HepG2 (cell line): ENCODE measurements around the gene ZMYM4. TPM values are rescaled to one million over a fixed set of nuclear protein-coding genes. Genes with fewer than 3 reads are reported as not detected.

Experiments used
- ATF5 ChIP-seq: sonication (generic); formaldehyde crosslinking; IDR thresholded peaks from 2 replicates; pipeline ENCODE4 v1.4.0; 2020; ENCODE audit warnings: mild to moderate bottlenecking, low read depth, missing genetic modification reagents
- CTCF ChIP-seq: sonication (generic); formaldehyde crosslinking; IDR thresholded peaks from 2 replicates; pipeline ENCODE4 v1.5.0; 2020; ENCODE audit warnings: mild to moderate bottlenecking, missing genetic modification reagents, moderate library complexity
- HNRNPH1 ChIP-seq: fragments of 200-400 bp; formaldehyde crosslinking; optimal IDR thresholded peaks from 2 replicates; pipeline ENCODE3; 2017; ENCODE audit warnings: mild to moderate bottlenecking, low read depth, low read length
- KAT8 ChIP-seq: IDR thresholded peaks from 2 replicates; pipeline ENCODE4 v1.6.1; 2016; ENCODE audit warnings: missing genetic modification reagents, missing compliant biosample characterization
- MIER2 ChIP-seq: IDR thresholded peaks from 2 replicates; pipeline ENCODE4 v1.6.1; 2016; ENCODE audit warnings: missing biosample characterization, missing genetic modification reagents
- MLX ChIP-seq: IDR thresholded peaks from 2 replicates; pipeline ENCODE4 v1.6.1; 2016
- MTA3 ChIP-seq: sonication (generic); formaldehyde crosslinking; IDR thresholded peaks from 2 replicates; pipeline ENCODE4 v1.4.0; 2020; ENCODE audit warnings: missing genetic modification reagents
- NKX3-1 ChIP-seq: sonication (generic); formaldehyde crosslinking; IDR thresholded peaks from 2 replicates; pipeline ENCODE4 v1.5.0; 2020; ENCODE audit warnings: missing genetic modification reagents
- NR2F2 ChIP-seq: IDR thresholded peaks from 2 replicates; pipeline ENCODE4 v1.6.1; 2012; ENCODE audit warnings: low read depth, inconsistent platforms, borderline replicate concordance
- POLR2A ChIP-seq, 2 experiments: IDR thresholded peaks; 2 replicates each; pipeline ENCODE4 v1.6.1; 2011; ENCODE audit warnings: low read depth in 2 of 2, low read length in 2 of 2, mild to moderate bottlenecking in 1 of 2, moderate library complexity in 1 of 2; ENCODE audit not compliant: insufficient read depth in 1 of 2
- RBAK ChIP-seq: sonication (generic); formaldehyde crosslinking; IDR thresholded peaks from 2 replicates; pipeline ENCODE4 v1.5.1; 2020; ENCODE audit warnings: mild to moderate bottlenecking, missing genetic modification reagents
- SMAD9 ChIP-seq: sonication (generic); formaldehyde crosslinking; IDR thresholded peaks from 2 replicates; pipeline ENCODE4 v1.5.1; 2020; ENCODE audit warnings: mild to moderate bottlenecking, missing genetic modification reagents
- SOX6 ChIP-seq, 2 experiments: fragments of 450-650 bp in 1 of 2; sonication (generic) in 1 of 2; formaldehyde crosslinking in 1 of 2; IDR thresholded peaks; 2 replicates each; pipeline versions ENCODE4 v1.4.0 to v1.6.1; 2017 to 2020; ENCODE audit warnings: antibody characterized with exemption in 1 of 2, mild to moderate bottlenecking in 1 of 2, missing genetic modification reagents in 1 of 2
- STAG1 ChIP-seq: sonication (generic); formaldehyde crosslinking; IDR thresholded peaks from 2 replicates; pipeline ENCODE4 v1.4.0; 2020; ENCODE audit warnings: missing genetic modification reagents
- ZBTB49 ChIP-seq: sonication (generic); formaldehyde crosslinking; IDR thresholded peaks from 2 replicates; pipeline ENCODE4 v1.4.0; 2020; ENCODE audit warnings: missing genetic modification reagents, borderline replicate concordance
- ZNF180 ChIP-seq: sonication (generic); formaldehyde crosslinking; IDR thresholded peaks from 2 replicates; pipeline ENCODE4 v1.4.0; 2020; ENCODE audit warnings: low read depth, missing genetic modification reagents, borderline replicate concordance
- ZNF333 ChIP-seq: sonication (generic); formaldehyde crosslinking; IDR thresholded peaks from 2 replicates; pipeline ENCODE4 v1.4.0; 2020; ENCODE audit warnings: mild to moderate bottlenecking, missing genetic modification reagents, borderline replicate concordance
- ZNF337 ChIP-seq: sonication (generic); formaldehyde crosslinking; IDR thresholded peaks from 2 replicates; pipeline ENCODE4 v1.5.1; 2020; ENCODE audit warnings: missing genetic modification reagents, low read depth, mild to moderate bottlenecking, borderline replicate concordance
- ZNF430 ChIP-seq: sonication (generic); formaldehyde crosslinking; IDR thresholded peaks from 2 replicates; pipeline ENCODE4 v1.9.0; 2021; ENCODE audit warnings: mild to moderate bottlenecking, missing genetic modification reagents
- ZNF432 ChIP-seq: sonication (generic); formaldehyde crosslinking; IDR thresholded peaks from 2 replicates; pipeline ENCODE4 v1.5.0; 2020; ENCODE audit warnings: missing genetic modification reagents, mild to moderate bottlenecking, borderline replicate concordance
- ZNF570 ChIP-seq: sonication (generic); formaldehyde crosslinking; IDR thresholded peaks from 2 replicates; pipeline ENCODE4 v1.4.0; 2020; ENCODE audit warnings: mild to moderate bottlenecking, missing genetic modification reagents, borderline replicate concordance
- ZNF619 ChIP-seq: sonication (generic); formaldehyde crosslinking; IDR thresholded peaks from 2 replicates; pipeline ENCODE4 v1.4.0; 2020; ENCODE audit warnings: mild to moderate bottlenecking, missing genetic modification reagents
- ZNF639 ChIP-seq: conservative IDR thresholded peaks from 2 replicates; pipeline ENCODE4 v1.6.1; 2018; ENCODE audit warnings: missing genetic modification reagents
- ZNF782 ChIP-seq: sonication (generic); formaldehyde crosslinking; IDR thresholded peaks from 2 replicates; pipeline ENCODE4 v1.4.0; 2020; ENCODE audit warnings: missing genetic modification reagents, mild to moderate bottlenecking, borderline replicate concordance
- ZSCAN29 ChIP-seq: sonication (generic); formaldehyde crosslinking; conservative IDR thresholded peaks from 2 replicates; pipeline ENCODE4 v1.4.0; 2020; ENCODE audit warnings: mild to moderate bottlenecking, missing genetic modification reagents
- polyA plus RNA-seq, 8 experiments: library from polyadenylated mRNA; depleted of rRNA in 3 of 8; stranded (reverse) in 7 of 8; unstranded in 1 of 8; fragments of >200 nt; fragmentation: Illumina TruSeq in 4 of 8; extraction: Trizol in 4 of 8; gene quantifications; 2 replicates each; pipeline versions ENCODE4 v1.2.1 to v1.2.3, GENCODE V29; 2011 to 2016; ENCODE audit warnings: low read depth in 4 of 8, missing spikeins in 1 of 8, mixed read lengths in 1 of 8; ENCODE audit not compliant: insufficient read depth in 1 of 8
- total RNA-seq, 5 experiments: library from RNA; depleted of rRNA; stranded (reverse); fragments of >200 nt; fragmentation: Illumina TruSeq; extraction: Trizol; gene quantifications; 2 replicates each; pipeline ENCODE4 v1.2.3, GENCODE V29; 2016; ENCODE audit warnings: low read depth in 1 of 5

ZMYM4 gene
- total and polyA plus RNA-seq, 2 of the 13 experiments (the other 11 are each of a cell fraction or from before 2014, with no cell fraction given): 13.9 to 37.6 TPM

GRCh38 chr1:35443768-35444518 lies 175.4 kb downstream of the ZMYM4 start (continued):
- TF ChIP-seq ZNF430 (CRISPR knock-in tag) (no peak), ATF5 (CRISPR knock-in tag) (no peak), RBAK (no peak), ZNF337 (CRISPR knock-in tag) (no peak), MLX (CRISPR knock-in tag) (no peak), STAG1 (CRISPR knock-in tag) (peak; percentile 53), MTA3 (CRISPR knock-in tag) (no peak), CTCF (peak; percentile 52), HNRNPH1 (no peak), ZNF619 (CRISPR knock-in tag) (no peak), POLR2A (IDR thresholded peaks at IDR 0.05; ENCODE audit: insufficient read depth in 1 of 2, low read depth in 2 of 2, low read length in 2 of 2) (no peak), NR2F2 (peak; percentile 67; the same call in 1 of the 2 replicates), ZNF570 (CRISPR knock-in tag) (no peak), ZNF180 (CRISPR knock-in tag) (no peak), ZNF333 (CRISPR knock-in tag) (no peak), ZNF639 (CRISPR knock-in tag) (no peak), SMAD9 (no peak), ZSCAN29 (CRISPR knock-in tag) (no peak), MIER2 (CRISPR knock-in tag) (no peak), ZBTB49 (CRISPR knock-in tag) (no peak), NKX3-1 (CRISPR knock-in tag) (no peak), ZNF432 (CRISPR knock-in tag) (no peak), SOX6 (IDR thresholded peaks at IDR 0.05) (no peak), SOX6 (CRISPR knock-in tag; IDR thresholded peaks at IDR 0.05) (peak; percentile 71), ZNF782 (no peak), KAT8 (CRISPR knock-in tag) (no peak)
